GM18502 (cell line): ENCODE measurements around the gene NR2C2.

Source experiments
- ATAC-seq: cut with Tn5 transposase; IDR thresholded peaks from one replicate; pipeline ENCODE4 v1.9.1; 2021; ENCODE audit warnings: mild to moderate bottlenecking; ENCODE audit not compliant: unreplicated experiment, poor library complexity

The NR2C2 gene

DNA sequence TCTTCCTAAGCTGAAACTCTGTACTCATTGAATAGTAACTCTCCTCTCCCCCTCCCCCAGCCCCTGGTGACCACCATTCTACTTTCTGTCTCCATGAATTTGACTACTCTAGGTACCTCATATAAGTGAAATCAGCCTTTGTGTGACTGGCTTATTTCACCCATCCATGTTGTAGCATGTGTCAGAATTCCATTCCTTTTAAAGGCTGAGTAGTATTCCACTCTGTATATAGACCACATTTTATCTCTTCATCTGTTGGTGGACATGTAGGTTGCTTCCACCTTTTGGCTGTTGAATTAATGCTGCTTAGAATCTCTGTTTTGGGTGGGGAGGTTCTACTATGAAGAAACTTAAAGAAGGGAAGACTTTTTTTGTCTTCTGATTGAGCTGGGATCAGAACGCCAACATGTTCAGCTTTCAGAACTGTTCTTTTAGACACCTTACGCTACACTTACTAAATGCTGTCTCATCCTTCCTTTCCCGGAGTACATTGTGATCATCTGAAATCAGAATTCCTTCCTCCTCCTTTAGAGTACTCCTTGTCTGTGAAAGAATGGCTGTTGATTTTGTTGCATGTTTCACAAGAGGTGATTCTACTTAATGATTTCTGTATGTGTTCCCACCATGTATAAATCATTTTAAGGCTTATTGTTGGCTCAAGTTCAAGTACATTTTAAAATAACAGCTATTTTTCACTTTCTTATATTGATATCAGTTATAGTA lies 67.4 kb downstream of the NR2C2 start:
- ATAC-seq: no peak

DNA sequence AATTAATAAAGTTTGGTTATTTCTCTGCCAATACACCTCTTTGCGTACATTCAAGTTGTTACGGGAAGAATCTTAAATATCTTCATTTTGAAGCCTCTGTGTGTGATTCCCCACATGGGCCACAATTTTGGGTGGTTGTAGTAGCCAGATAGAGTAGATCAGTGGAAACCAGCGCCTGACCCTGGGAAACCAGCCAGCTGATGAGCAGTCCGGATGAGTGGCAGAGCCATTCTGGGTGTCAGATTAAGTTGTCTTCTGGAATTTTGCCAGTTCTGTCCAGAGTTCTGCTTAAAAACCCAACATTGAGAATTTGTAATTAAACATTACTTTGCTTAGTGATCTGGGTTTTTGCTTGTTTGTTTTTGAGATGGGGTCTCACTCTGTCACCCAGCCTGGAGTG lies 68.1 kb downstream of the NR2C2 start:
- no peak for ATAC-seq

DNA sequence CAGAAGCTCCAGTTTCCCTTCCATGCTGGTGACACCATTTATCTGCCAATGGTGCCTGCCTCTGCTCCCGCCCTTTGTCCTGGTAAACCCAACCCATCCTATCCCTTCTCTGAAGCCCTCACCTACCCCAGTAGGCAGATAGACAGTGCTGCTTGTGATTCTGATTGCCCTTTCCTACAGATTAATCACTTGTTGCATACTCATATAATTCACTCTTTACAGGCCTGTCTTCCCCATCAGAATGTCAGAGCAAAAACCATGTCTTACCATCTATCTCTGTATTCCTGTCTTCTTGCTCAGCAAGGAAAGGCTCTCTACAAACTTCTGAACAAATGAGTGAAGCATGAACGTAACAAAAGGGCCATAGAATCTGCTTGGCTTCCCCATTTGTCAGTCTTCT lies 69.8 kb downstream of the NR2C2 start:
- ATAC-seq: no peak

DNA sequence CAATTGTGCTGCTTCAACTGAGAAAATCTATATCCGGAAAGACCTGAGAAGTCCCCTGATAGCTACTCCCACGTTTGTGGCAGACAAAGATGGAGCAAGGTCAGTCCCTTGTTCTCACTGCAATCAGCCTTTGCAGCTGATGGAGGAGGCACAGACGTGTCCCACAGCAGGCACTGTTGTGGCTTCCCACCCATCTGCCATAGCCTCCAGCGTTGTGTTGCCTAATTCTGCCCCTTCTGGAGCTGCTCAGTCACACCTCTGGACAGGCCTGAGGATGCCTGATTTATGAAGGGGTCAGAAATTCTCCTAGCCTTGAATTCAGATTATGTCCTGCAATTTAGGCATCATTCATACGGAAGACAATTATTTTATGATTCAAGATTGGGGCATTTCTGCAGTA lies 75.9 kb downstream of the NR2C2 start:
- no peak for ATAC-seq

DNA sequence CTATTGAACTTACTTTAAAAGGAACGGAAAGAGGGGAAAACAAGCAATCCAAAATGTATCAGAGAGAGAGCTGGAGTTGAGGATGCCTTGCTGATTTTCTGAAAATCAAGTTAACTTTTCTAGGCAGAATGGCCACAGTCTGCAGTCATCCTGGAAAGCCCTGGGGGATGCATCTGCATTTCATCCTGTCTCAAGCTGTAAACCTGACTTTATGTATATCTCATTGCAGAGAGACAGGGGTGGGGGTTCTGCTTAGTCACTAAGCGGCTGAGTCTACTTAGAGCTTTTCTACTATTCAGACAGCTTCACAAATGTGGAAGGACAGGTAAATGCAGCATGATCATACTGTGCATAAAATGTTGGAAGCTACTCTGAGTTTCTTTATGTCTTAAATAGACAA lies 76.3 kb downstream of the NR2C2 start:
- no peak for ATAC-seq

DNA sequence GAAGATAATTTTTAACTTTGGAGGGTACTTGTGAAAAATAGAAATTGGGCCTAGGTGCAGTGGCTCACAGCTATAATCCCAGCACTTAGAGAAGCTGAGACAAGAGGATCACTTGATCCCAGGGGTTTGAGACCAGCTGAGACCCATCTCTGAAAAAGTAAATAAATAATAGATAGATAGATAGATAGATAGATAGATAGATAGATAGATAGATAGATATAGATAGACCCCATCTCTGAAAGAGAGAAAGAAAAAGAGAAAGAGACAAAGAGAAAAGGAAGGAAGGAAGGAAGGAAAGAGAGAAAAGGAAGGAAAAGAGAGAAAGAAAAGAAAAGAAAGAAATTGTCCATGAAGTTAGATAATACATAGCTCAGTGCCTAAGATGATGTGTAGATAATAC lies 82.2 kb downstream of the NR2C2 start:
- no peak for ATAC-seq

DNA sequence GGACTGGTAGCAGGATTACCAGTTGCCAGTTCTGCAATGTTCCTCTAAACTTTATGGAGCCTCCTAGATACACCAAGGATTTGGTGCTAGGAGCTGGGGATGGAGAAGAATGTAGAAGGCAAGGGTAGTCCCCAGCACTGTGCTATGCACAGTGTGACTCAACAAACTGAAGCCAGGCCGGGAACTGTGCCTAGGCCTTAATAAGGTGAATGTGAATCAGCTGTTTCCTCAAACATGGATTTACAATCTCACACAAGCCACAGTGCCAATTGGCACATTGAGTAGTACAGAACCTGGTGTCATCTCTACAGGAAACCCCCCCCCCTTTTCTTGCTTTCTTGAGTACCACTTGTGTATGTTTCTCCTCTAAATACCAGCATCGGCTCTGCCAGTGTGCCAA lies 85.3 kb downstream of the NR2C2 start:
- no peak for ATAC-seq

DNA sequence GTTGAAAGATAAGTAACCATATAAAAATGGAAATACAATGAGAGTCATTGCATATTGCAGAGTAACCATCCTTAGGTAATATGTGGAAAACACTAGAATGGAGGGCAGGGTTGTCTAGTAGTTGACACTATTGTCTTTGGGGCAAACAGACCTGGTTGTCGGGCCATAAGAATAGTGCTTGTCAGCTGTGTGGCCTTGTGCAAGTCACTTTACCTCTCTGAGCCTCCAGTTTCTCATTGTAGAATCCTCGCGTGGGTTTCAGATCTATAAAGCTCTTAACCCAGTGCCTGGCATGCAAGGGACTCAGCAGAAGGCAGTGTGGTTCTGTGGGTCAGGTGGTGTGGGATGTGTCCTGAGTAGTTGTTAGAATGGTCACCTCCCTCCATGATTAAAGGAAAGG lies 85.7 kb downstream of the NR2C2 start:
- ATAC-seq: no peak

DNA sequence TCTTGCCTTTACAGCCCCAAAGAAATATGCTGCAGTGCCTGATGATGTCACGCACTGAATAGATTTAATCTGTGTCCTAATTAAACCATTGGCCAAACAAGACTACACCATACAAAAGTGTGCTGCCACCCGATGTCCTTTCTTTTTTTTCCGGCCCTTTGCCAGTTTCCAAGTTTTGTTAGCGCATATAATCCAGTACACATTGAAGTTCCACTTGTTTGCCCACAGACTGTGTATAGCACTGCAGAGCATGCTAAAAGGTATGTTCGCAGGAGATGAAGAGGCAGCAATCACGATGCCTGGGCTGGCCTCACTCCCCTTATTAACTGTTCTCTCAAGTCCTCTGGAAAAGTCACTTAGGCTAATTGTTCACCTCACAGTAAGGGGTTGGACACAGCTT lies 90.9 kb downstream of the NR2C2 start:
- no peak for ATAC-seq

DNA sequence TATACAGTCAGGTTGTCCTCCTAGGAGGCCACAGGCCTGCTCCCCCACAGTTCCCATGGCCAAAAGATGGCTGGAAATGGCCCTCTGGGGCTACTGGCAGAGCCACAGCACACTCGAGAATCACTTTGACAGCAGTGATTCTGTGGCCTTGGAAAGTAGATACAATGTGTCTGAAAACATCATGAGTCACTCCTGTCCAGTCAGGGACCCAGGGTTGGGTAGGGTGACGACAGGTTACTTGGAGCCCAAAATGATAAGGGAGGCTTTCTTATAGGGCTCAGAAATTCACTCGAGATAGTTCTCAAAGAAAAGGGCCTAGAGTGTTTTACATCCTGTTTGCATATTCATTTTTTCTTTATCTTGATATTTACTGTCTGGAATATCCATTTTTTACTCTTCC lies 93.5 kb downstream of the NR2C2 start:
- ATAC-seq: no peak

DNA sequence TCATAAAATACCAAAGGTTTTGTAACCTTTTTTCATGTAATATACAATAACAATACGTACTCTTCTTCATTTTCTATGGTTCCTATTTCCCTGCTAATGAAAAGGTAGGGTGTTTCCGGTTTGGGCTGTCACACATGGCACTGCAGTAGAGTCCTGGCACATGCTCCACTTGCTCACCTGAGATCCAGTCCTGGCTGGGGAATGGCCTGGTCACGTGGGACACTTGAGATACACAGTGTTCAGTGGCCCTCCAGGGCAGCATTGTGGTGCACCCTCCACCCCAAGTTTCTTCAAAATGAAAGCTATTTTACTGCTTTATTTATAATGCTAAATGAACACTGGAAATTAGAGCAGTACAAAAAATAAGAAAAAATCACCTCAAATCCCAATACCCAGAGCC lies 94.6 kb downstream of the NR2C2 start:
- no peak for ATAC-seq

DNA sequence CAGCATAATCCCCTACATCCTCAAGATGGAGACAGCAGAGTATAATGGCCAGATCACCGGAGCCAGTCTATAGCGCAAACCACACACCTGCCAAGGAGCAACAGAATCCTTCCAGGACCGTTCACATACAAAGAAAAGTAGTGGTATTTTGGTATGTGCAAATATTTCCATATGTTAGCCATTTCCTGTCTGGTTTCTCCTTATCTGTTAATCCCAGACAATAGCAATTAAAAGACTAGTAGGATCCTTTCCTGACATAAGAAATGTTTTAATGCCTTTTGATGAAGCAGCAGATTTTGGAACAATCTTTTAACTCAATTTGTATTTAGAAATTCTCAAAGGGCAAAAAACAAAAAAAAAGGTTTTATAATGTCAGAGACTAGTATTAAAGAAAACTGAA lies 95.6 kb downstream of the NR2C2 start:
- no peak for ATAC-seq

DNA sequence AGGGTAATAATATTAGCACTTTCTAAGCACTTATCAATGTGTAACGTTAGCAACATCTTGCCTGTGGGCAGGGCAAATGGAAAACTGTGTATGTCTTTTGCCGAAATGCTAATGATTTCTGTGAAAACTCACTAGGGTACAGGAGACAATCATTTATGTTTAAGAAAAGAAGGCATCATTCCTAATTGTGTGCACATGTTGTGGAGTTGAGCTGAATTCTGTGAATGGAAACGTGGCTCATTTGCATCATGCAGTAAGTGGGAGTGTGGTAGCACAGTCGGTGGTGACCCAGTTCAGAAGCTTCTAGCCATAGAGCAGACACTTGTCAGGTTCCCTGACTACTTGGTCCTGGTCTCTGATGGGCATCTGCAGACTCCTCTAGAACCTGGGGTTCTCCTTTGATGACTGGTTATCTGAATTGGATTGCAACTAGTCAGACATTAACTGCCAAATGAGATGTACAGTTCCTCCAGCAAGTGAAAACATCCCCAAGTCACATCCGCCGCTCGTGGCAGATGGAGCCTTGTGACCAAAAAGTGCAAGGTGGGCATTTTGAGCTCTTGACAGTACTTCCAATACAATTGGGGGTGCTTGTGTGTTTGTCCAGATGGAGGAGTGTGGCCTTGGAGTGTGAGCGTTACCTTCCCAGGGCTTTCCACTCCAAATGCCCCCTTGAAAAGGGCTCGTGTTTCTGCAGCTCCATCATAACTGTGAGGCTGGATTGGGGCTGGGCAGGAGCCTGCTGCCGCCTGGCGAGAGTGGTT lies 96.2 kb downstream of the NR2C2 start:
- no peak for ATAC-seq

DNA sequence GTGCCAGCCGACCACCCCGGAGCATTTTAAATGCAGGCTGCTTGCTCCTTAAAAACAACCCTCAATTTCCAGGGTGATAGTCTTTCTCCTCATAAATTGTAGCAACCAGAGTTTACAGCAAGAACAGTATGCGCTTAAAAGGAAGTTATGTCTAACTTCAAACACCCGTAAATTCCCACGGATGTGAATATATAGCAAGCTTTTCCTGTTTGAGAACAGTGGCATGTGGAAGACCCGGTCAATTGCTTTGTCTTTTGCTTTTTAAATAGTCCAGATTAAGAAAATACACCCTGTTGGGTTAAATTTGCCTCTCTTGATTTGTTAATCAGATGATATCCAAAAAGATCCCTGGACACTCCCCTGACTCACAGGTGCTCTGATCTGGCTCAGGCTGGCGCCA lies 96.9 kb downstream of the NR2C2 start:
- ATAC-seq: no peak

DNA sequence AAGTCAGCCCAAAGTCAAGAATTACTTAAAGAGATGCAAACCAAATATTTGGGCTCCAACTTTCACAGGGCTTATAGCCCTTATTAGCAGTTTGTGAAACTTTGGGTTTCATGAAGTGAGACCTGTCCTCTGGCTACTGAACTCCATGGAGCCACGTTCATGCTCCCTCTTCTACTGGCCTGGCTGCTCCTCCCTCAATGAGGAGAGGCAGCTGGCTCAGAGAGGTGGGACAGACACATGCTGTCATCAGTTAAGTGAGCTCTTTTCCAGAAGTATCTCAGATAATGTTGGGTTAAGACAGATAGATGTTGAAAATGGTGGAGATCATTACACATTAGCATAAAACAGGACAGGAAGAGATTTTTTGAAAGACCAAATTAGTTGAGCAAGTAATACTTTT lies 98.3 kb downstream of the NR2C2 start:
- no peak for ATAC-seq

DNA sequence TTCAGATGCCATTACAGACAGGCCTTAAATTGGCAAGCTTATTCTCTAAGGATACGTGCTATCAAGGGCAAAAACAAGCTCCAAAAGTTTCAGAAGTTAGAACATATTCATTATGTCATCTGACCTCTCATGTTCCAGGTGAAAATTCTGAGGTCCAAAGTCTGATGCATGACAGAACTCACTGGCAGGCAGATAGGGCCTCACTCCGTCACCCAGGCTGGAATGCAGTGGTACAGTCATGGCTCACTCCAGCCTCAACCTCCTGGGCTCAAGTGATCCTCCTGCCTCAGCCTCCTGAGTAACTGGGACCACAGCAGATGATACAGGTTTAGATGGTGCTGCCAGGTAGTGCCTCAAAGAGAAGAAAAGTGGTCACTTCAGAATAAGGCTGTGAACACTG lies 102.2 kb downstream of the NR2C2 start:
- ATAC-seq: no peak

DNA sequence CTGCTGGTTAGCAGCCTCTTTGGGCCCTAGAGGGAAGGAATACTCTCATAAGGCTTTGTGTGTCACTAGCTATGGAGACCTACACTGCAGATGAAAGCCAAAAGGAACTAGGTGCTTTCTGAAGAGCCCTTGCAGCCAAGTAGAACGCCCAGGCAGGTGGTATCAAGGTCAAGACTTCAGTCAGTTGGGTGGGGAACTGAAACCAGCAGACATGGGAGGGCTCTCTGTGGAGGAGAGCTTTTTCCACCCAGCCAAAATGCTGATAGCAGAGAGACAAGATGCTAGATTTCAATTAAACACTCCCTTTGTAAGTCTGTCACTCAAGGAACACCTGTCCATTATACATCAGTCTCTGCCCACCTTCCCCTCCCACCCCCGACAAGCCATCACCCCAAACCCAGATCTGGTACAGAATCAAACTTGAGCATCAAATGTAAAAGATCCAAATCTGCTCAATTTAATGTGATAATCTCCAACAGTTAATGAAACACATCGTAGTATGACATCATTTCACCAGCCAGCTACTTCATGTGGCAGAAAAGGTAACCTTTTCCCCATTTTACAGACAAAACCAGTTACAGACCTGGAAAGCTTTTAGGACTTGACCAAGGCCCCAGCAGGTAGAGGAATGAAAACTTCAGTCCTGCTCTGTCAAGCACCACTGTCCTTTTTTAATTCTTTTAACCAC lies 103.2 kb downstream of the NR2C2 start:
- peak; percentile 77 for ATAC-seq

DNA sequence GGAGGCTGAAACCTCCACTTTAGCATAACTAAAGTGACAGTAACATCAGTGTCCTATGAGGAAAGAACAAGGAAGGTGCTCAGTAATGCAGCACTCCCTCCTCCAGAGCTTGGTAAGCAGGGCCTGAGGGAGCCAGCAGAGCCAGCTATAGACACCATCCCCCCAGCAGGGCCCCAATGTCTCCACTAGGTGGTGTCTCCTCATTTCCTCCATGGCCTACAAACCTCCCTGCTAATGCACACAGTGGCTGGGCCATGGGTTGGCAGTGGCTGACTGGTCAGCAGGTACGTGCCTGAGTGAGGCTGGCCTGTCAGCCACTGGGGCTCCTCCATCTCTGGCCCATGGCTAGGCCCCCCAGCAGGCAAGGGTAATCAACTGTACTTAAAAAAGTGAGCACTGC lies 104.1 kb downstream of the NR2C2 start:
- peak; percentile 66 for ATAC-seq

DNA sequence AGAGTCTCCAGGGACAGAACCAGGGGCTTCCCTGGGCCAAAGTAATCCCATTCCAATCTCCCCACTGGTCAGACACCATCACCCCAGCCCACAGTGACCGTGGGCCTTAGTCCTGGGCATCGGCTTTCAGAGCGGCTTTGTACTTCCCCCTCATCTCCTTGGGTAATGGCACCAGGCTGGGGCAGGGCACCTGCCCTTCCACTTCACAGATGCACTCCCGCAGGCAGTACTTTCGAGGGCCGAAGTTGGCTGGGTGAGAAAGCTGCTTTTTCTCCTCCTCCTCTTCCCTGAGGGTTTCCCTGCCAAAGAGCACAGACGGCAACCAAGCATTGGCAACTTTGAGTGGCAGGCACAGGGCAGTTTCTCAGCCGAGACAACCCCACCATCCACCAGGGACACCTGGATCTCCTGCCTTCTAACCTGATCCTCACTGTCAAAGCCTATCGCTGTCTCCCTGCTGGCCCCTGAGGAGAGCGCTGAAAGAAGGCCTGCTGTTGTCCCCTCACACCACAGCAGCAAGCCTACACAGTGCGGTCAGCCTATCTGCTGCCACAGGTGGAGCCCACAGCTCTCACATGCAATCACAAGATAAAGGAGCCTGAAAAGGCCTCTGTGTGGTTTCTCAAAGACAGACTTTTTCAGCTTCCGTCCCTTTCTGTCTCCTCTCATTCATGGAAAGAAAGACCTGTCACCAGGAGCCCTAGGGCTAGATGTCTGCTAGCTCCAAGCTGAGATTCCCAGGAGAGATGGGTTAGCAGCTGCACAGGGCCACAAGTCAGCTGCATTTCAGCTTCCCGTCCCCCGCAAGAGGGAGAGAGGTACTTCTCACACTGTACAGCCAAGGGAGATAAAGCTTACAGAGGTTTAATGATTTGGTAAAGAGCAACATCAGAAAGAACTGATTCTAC lies 105.2 kb downstream of the NR2C2 start:
- no peak for ATAC-seq

DNA sequence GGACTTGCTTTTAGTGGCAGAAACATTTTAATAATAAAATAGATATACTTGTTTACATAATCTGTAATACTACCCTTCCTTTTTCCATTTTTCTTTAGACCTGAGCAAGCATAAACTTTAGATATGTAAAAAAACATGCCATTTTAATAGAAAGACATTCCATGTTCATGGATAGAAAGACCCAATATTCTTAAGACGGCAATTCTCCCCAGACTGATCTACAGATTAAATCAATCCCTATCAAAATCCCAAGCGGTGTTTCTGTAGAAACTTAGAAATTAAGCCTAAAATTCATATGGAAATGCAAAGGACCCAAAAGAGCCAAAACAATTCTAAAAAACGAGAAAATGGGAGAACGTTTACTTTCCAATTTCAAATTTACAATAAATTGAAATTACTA lies 106.2 kb downstream of the NR2C2 start:
- ATAC-seq: no peak
